ENCODE data around the gene MED27.
"Not testable (repeated sequence)": the region's sequence is repeated elsewhere in the genome, so short reads cannot be mapped to it uniquely, and the experiment has no call there.

Gene MED27

DNA sequence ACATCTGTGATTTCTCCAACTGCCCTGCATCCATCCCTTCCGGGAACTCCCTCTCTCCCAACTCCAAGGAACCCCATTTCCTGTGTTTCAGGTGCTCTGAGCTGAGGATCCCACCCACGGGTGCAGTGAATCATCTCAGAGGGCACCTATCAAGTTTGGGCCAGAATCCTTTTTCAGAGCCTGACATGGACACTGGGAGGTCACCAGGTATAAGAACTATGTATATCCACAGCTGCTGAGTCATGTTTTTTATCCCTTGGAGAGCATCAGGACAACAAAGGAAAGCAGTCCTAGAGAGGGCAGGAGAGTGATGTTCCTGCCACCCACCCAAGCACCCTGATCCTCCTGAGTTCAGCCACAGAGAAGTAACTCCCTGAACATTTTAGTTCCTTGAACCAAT lies 3.8 kb downstream of the MED27 start:
- no peak for DNase-seq

DNA sequence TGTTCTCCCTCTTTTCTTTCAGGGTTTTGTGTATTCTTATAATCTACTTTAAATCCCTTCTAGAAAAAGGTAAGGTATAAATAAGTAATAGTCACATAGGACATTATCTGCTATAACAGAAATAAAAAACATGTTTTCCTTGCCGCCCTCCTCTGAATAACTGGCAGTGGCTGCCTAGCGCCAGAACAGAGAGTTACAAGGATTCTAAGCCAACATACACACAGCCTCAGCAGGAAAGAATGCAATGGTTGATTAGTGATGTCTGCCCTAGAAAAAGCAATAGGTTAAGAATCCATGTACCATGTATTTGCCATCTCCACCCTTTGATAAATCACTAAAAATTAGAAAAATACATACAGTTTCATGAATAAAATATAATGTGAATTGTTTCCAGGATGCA lies 4.9 kb downstream of the MED27 start:
- DNase-seq = no peak

DNA sequence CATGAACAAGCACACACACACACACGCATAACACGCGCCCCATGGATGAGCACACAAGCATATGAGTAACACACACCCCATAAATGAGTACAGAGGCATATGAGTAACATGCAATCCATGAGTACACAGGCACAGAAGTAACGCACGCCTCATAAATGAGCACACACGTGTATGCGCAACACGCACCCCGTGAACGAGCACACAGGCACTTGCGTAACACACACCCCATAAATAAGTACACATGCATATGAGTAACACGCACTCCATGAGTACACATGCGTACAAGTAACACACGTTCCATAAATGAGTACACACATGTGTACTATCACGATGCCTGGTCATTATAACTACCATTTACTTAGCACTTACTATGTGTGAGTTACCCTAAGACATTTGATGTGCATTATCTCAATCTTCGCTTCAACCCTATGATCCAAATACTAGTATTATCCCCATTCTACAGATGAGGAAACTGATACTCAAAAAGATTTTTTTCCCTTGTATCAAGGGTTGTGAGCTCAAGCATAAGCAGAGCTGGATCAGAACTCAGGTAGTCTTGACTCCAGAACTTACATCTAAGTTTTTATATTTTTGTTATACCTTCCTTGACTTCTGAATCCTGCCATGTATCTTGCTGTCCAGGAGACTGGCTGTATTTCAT lies 7.7 kb downstream of the MED27 start:
- DNase-seq = no peak

- DNase-seq = no peak
Measured at GRCh38 chr9:132069046-132069898, 10.4 kb downstream of the MED27 start.

- no peak for DNase-seq
Measured at GRCh38 chr9:132068605-132069004, 11.1 kb downstream of the MED27 start.

DNA sequence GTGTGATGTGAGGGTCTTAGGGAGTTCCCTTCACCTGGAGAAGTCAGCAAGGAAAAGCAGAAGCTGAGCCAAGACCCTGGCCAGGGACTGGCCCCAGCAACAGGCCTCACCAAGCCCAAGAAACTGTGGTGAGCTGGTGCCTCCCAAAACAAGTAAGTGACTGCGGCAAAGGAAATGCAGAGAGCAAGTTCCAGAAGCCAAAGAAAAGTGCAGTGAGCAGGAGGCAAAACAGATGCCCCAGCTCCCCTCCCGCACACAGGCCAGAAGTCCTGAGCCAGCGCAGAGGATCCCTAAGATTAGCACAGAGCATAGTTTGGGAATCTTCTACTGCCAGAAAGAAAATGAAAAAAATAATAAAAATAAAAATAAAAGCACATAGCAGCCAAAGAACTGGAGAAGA lies 13.2 kb downstream of the MED27 start:
- no peak for DNase-seq

DNA sequence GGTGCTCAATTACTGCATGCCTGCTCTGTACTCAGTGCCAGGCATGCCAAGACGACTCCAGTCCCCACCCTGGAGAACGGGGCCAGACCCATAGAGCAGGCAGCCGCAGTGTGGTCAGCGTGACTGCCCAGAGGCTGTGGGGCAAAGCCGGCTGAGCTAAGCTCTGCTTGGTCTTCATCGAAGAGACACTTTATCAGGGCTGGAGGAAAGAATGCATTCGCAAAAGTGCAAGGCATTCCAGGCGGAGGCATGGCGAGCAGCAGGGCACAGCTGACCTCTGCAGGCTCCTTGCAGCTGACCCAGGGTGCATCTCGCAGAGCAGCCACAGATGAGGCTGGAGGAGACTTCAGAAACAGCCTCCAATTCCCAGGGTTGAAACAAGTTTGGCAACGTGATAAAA lies 13.6 kb downstream of the MED27 start:
- no peak for DNase-seq

- no peak for DNase-seq
Measured at GRCh38 chr9:132063281-132063680, 16.4 kb downstream of the MED27 start.

GRCh38 chr9:132062806-132063205 lies 16.9 kb downstream of the MED27 start:
- no peak for DNase-seq

DNA sequence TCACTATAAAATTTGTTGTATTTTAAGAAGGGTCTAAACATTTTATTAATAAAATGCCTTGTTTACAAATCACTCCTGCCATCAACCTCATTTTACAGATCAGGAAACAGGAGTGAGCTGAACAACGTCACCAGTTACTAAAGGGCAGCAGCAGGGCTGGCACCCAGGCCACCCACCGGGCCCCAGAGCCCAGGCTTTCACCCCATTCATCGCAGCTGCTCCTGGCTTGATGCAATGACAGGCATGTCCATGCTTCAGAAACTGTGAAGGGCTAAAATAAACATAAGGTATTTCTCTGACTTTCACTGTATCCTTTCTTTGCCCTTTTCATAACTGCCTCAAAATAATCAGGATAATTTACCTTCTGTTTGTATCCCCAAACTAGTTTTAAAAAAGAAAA lies 18.1 kb downstream of the MED27 start:
- DNase-seq = no peak

- no peak for DNase-seq
Measured at GRCh38 chr9:132059361-132059760, 20.3 kb downstream of the MED27 start.

DNA sequence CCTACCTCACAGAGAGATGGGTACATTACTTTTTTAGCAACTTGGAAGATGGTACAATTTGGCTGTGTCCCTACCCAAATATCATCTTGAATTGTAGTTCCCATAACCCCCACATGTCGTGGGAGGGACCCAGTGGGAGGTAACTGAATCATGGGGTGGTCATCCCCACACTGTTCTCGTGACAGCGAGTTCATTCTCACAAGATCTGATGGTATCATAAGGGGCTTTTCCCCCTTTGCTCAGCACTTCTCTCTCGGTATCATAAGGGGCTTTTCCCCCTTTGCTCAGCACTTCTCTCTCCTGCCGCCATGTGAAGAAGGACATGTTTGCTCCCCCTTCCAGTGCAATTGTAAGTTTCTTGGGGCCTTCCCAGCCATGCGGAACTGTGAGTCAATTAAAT lies 21.4 kb downstream of the MED27 start:
- DNase-seq = not testable (repeated sequence)

DNA sequence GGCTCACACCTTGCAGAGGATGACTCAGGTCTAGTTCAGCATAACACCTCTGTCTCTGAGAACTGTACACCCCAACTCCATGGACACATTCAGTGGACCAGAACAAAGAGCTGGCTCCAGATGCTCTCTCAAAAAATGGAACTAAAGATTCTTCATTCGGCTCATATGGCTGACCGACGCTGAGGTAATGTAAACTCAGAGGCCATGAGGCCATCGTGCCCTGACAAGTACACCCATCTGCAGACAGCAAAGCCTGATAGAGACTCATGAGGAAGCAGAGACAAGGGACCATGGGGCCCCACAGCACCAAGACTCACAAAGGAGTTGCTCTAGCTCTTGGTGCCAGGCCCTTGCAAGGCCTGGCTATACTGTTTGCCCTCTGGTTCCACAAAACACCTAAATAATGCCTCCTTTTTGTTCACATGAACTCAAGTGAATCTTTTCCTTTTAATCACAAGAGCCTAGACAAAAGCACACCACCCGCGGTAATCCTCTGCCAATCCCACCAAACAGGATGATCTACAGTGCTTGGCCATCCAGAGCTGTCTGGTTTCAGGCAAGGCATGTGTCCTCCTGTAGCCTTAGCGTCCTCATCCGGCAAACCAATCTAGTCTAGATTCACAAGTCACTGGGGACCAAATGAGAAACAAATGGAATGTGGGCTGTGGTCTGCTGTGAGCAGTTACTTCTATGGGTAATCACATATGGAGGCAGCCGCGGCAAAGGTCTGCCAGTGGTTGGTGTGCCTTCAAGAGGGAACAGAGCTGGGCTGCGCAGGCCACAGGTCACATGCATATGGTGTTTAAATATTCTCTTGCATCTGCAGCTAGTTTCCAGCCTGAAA lies 22.7 kb downstream of the MED27 start:
- no peak for DNase-seq

DNA sequence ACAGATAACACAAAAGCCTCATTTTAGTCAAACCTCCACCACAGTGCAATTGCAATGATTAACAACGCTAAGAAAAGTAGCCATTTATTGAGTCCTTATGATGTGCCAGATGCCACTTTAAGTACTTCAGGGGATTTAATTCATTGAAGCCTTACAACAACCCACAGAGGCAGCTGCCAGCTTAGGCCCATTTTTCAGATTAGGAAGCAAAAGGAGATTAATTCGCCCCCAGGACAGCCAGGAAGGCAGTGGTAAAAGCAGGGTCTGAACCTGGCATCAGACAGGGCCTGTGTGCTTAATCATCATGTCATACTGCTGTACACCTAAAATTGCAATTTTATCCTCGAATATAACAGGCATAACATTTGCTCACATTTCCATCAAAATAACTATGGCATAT lies 23.9 kb downstream of the MED27 start:
- no peak for DNase-seq

DNA sequence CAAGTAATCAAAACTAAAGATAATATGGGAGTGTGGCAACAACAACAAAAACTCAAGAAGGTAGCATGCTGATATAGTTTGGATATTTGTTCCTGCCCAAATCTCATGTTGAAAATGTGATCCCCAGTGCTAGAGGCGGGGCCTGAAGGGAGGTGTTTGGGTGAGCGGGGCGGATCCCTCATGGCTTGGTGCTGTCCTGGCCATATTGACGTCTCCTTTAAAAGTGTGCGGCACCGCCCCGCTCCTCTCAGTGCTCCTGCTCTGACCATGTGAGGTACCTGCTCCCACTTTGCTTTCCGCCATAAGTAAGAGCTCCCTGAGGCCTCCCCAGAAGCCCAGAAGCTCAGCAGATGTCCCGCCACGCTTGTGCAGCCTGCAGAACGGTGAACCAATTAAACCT lies 25.6 kb downstream of the MED27 start:
- no peak for DNase-seq

DNA sequence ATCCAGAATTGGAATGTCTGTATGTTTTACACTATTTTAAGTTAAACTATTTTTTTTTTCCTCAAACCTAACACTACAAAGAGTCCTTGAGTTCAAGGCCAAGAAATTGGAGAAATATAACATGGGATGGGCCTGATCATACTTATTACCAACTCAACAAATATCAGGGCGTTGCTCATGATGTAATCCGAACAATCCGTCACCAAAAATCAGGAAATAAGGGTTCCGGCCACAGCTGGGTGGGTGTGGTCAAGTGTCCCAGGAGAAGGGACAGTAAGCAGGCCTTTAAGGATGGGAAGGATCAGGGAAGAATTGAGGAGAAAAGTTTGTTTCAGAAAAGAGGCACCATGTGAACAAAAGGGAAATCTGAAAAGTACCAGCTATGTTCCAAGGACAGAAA lies 29.8 kb downstream of the MED27 start:
- DNase-seq = no peak

GRCh38 chr9:132049323-132049882 lies 30.3 kb downstream of the MED27 start:
- no peak for DNase-seq

GRCh38 chr9:132048201-132048600 lies 31.5 kb downstream of the MED27 start:
- DNase-seq = no peak

DNA sequence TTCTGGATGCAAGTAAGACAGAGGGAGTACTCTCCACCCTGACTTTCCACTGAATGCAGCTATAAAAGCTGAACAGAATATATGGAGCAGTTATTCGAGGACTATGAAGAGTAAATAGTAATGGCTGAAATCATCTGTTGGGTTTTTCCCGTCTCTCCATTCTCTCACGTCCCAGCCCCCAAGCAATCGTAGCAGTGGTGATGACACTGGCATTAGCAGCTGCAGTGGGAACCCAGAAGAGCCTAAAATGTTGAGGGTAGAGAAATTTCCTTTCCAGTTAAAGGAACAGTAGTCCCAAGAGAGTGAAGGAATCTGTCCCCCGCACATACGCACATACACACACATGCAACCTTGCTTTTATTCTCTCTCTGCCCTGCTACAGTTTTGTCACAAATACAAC lies 33.2 kb downstream of the MED27 start:
- no peak for DNase-seq

- DNase-seq = no peak
Measured at GRCh38 chr9:132044176-132044875, 35.3 kb downstream of the MED27 start.

DNA sequence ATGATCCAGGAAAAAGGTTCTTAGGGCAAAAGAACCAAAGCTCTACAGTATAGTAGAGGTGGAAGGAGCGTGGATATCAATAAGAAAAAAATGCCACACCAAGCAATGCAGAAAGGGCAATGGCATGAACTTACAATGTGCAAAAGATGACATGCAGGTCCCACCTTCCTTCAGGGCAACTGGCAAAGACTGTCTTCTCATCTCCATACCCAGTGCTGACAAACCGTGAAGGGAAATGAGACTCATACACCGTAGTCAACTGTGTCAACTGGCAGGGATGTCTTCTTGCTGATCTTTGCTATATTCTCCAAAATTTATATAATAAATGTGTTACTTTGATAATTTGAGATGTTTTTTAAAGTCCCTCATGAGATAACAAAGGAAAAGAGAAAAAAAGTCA lies 36.0 kb downstream of the MED27 start:
- no peak for DNase-seq

DNA sequence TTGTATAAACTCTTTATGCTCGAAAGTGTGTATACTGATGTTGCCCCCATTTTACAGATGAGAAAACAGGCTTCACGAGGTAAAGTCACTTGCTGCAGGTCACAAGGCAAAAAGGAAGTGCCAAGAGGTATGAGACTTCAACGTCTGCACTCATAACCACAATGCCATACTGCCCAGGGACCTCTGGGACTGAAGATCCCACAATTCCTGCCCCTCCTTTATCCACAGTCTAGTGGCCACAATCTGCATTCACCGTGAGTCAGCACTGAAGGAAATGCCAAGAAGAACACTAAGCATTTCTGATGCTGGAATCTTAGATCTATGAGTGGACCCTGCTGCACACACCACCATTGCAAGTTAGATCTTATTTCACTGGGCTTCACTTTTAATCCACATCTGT lies 37.3 kb downstream of the MED27 start:
- peak; percentile 97 for DNase-seq

DNA sequence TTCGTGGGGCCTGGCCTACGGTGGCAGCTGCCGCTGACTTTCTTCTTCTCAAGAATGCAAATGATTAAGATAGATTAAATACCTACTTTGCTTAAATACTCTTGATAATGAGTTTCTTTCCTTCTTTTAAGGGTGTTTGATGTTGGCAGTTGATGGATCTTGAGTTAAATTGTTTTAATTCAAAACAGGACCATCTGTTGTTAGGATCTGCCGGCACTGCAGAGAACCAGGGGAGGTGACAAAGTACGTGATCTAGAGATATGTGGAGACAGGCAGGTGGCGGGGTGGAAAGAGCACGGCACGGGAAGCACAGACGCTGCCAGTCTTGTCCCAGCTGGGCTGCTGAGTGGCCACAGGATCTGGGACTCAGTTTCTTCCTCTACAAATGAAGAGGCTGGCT lies 37.9 kb downstream of the MED27 start:
- DNase-seq = no peak
